Mucosa of rectum (tissue), 2 donors: ENCODE results near the gene DNM3.

Source experiments
- H3K27ac ChIP-seq, 2 donors: one replicate each; pipeline ENCODE4 v1.7.0; 2013; ENCODE audit warnings: inconsistent platforms in 2 of 2, low read depth in 2 of 2, low read length in 2 of 2
- H3K27me3 ChIP-seq, 2 donors: one replicate each; pipeline ENCODE4 v1.7.0; 2013; ENCODE audit warnings: low read length in 2 of 2; ENCODE audit not compliant: control insufficient read depth in 2 of 2, insufficient read depth in 2 of 2
- H3K36me3 ChIP-seq, 2 donors: one replicate each; pipeline ENCODE4 v1.7.0; 2013; ENCODE audit warnings: low read length in 2 of 2; ENCODE audit not compliant: control insufficient read depth in 2 of 2, insufficient read depth in 2 of 2
- H3K4me1 ChIP-seq, 2 donors: one replicate each; pipeline ENCODE4 v1.7.0; 2013; ENCODE audit warnings: low read length in 2 of 2, mild to moderate bottlenecking in 1 of 2; ENCODE audit not compliant: control insufficient read depth in 2 of 2, insufficient read depth in 2 of 2
- H3K4me3 ChIP-seq, 2 donors: one replicate each; pipeline ENCODE4 v1.7.0; 2013; ENCODE audit warnings: low read length in 2 of 2
- H3K9ac ChIP-seq, 2 donors: one replicate each; pipeline ENCODE4 v1.7.0; 2013; ENCODE audit warnings: low read length in 2 of 2, low read depth in 1 of 2, mild to moderate bottlenecking in 1 of 2
- H3K9me3 ChIP-seq, 2 donors: one replicate each; pipeline ENCODE4 v1.7.0; 2013; ENCODE audit warnings: low read length in 2 of 2; ENCODE audit not compliant: control insufficient read depth in 2 of 2
- donor health status: healthy.
- donor health status: Normal muscosa, but diverticular disease.

Gene DNM3

DNA sequence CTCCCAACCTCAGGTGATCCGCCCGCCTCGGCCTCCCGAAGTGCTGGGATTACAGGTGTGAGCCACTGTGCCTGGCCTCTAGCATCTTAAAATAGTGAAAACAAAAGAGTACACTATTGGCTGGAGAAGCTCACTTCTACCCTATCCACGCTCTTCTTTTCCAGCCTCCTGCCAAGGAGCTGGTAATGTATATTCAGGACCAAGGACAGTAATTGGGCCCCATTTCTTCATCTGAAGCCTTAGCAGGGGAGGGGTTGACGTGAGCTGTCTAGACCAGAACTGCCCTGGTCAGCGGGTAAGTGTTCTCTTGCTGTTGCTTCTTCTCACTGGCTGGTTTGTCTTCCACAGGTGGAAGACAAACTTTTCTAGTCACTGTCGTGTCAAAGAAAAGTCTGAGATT is 70.2 kb downstream of the DNM3 start:
- Histone ChIP-seq H3K9ac (no peak overlapping the region), H3K4me3 (no peak overlapping the region), H3K27ac (no peak overlapping the region), H3K4me1 (peaks cover 0 to 3% of the 10 kb centered on the region in 2 donors), H3K27me3 (no peaks in the 10 kb centered on the region), H3K36me3 (no peaks in the 10 kb centered on the region), H3K9me3 (no peaks in the 10 kb centered on the region)

DNA sequence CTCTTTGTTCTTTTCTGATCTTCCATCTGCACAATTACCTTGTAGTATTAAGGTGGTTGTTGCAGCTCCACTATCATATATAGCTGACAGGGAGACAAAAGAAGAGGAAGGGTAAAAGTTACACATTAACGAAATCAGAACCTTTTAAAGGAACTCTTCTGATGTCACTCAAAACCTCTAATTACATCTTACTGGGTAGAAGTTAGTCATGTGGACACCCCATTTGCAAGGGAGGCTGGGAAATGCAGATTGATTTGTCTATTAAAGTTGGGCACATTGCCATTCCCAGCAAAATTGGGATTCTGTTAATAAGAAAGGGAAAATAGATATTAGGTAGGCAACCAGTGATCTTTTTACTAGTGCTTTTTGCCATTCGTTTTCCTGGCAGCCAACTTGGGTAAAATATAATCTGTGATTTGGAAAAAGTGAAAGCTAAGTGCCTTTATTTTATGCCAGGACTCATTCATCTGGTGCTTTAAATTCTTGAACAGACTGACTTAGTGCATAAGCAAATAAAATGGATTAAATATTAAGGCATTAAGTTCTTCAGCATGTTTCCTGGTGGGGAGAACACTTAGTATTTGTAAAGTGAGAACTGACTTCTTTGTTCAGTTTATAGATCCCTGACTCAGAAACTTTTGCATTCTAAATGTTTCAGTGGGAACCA is 71.3 kb downstream of the DNM3 start:
- Histone ChIP-seq H3K4me1 (peaks cover 0 to 3% of the 10 kb centered on the region in 2 donors), H3K9ac (no peak overlapping the region), H3K9me3 (no peaks in the 10 kb centered on the region), H3K4me3 (no peak overlapping the region), H3K27me3 (no peaks in the 10 kb centered on the region), H3K36me3 (no peaks in the 10 kb centered on the region), H3K27ac (peak overlapping the region in 1 of 2 donors; percentile 35)

DNA sequence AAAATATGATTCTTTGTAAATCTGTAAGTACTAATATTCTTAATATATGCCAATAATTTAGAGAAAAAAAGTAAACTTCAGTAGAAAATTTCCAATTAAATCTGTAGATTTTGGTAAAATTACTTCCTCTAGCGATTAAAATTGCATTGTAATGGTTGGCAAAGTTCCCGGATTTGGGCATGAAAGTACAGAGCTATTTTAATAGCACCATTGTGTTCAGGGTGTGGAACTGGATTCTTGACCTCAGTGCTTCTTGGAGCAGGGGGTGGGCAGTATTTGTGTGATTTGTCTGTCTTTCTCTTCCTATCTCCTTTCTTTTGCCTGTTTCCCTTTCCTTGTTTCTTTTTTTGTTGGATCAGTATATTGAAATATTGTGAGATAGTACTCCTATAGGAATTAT is 72.1 kb downstream of the DNM3 start:
- H3K27ac ChIP-seq = peak overlapping the region; percentile 40 to 44
- H3K9ac ChIP-seq = no peak overlapping the region
- peaks cover 0 to 3% of the 10 kb centered on the region in 2 donors for H3K4me1 ChIP-seq
- no peaks in the 10 kb centered on the region for H3K9me3 ChIP-seq
- no peaks in the 10 kb centered on the region for H3K36me3 ChIP-seq
- H3K4me3 ChIP-seq = no peak overlapping the region
- no peaks in the 10 kb centered on the region for H3K27me3 ChIP-seq

DNA sequence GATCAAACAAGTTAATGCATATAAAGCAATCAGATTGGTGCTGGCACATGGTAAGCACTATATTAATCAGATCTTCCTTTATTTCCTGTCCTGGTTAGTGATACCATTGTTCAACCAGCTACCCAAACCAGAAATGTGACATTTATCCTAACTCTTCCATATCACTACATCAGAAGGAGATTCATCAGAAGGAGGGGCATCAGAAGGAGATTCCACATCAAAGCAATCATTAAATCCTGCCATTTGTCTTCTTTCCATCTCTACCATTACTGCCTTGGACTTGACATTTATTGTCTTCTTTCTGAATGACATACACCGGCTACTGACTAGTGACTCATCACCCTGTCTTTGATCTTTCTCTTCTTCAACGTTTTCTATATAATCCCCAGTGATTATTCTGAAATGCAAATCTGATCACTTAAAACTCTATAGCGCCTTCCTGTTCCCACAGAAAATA is 75.0 kb downstream of the DNM3 start:
- peaks cover 0 to 6% of the 10 kb centered on the region in 2 donors for H3K4me1 ChIP-seq
- H3K27ac ChIP-seq = no peak overlapping the region
- H3K4me3 ChIP-seq = no peak overlapping the region
- H3K27me3 ChIP-seq = no peaks in the 10 kb centered on the region
- H3K9me3 ChIP-seq = no peaks in the 10 kb centered on the region
- no peak overlapping the region for H3K9ac ChIP-seq
- no peaks in the 10 kb centered on the region for H3K36me3 ChIP-seq

DNA sequence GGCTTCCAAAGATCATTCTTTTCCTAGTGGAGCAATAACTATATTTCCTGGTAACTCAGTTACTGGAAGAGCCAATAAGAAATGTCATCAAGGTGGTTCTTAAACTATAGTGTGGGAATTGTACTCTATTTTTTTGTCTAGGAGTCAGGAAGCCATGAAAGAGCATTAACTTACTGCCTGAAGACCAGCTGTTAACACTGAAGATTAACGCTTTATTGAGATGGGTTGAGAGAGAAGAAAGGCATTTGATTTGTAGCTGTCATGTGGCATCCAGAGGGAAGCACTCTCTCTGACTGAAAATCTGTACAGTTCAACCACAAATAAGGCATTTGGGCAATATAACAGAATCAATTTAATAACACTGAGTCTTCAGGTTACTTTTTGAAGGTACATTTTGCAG is 76.0 kb downstream of the DNM3 start:
- H3K4me1 ChIP-seq = peaks cover 0 to 6% of the 10 kb centered on the region in 2 donors
- H3K27me3 ChIP-seq = no peaks in the 10 kb centered on the region
- no peaks in the 10 kb centered on the region for H3K9me3 ChIP-seq
- H3K36me3 ChIP-seq = no peaks in the 10 kb centered on the region
- no peak overlapping the region for H3K27ac ChIP-seq
- H3K4me3 ChIP-seq = no peak overlapping the region
- H3K9ac ChIP-seq = no peak overlapping the region

DNA sequence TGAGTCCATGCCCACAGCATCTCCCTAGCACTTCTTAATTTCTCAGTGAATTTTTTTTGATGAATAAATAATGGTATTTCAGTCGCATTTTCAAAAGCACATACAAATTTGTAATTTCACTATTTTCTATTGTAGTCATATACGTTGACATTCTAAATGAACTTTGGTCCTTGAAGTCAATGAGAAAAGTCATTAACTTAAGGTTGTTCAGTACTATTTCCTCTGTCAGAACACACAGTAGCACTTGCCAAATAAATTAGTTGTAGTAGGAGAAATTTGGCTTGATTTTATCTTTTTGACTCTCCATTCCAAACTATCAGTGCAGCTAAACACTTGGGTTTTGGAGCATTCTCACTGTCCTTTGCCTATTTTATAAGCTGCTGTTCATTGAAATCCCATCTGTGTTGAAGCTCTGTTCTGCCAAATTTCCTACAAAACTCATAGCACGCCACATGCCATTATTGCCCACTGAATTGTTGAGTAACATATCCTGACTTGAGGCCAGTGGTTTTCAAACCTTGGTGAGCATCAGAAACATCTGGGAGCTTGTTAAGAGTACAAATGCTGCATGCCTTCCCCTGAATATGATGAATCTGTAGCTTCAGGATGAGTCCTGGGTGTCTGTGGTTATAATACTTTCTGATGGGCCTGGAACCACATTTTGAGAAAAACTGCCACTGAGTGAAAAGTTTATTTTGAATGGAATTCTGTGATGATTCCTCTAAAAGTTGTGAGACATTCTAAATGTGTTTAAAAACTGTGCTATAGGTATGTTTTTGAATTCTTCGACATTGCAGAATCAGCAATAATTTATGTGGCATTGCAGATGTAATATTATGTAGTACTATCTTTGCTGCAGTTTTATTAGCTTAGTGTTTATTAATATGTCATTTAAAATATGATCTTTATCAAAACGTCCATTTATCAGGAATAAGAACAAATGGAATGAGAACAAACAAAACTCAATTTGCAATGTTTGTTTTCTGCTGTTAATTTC is 78.9 kb downstream of the DNM3 start:
- no peaks in the 10 kb centered on the region for H3K27me3 ChIP-seq

DNA sequence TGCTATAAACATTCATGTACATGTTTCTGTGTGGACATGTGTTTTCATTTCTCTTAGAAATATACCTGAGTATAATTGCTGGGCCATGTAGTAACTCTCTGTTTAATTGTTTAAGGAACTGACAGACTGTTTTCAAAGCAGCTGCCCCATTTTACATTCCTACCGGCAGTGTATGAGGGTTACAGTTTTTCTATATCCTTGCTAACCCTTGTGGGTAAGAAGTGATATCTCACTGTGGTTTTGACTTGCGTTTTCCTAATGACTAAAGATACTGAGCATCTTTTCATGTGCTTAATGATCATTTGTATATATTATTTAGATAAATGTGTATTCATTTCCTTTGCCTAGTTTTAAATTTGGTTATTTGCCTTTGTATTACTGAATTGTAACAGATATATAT is 81.7 kb downstream of the DNM3 start:
- Histone ChIP-seq H3K27ac (no peak overlapping the region), H3K9ac (no peak overlapping the region), H3K9me3 (no peaks in the 10 kb centered on the region), H3K4me3 (no peak overlapping the region), H3K27me3 (no peaks in the 10 kb centered on the region), H3K36me3 (no peaks in the 10 kb centered on the region), H3K4me1 (peaks cover 0 to 4% of the 10 kb centered on the region in 2 donors)

More for the DNA sequence above, 78.9 kb downstream of the DNM3 start:
- H3K4me1 ChIP-seq = peaks cover 0 to 4% of the 10 kb centered on the region in 2 donors
- H3K36me3 ChIP-seq = no peaks in the 10 kb centered on the region
- H3K9ac ChIP-seq = no peak overlapping the region
- H3K4me3 ChIP-seq = no peak overlapping the region
- no peak overlapping the region for H3K27ac ChIP-seq
- no peaks in the 10 kb centered on the region for H3K9me3 ChIP-seq

DNA sequence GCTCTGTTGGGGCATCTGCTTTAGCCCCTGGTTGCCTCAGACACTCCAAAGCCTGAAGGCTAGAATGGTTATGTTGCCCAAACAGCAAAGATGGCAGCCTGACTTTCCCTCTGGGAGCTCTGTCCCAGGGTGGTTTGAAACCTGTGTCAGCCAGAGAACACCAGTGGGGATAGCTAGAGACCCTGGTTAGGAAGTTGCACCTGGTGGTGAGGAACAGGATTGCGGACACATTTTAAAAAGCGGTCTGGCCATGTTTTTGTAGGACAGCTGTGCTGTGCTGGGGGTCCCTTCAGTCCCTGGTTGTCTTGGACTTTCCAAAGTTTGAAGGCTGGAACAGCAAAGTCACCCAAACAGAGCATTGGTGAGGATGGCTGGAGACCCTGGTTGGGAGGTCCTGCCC is 87.8 kb downstream of the DNM3 start:
- no peak overlapping the region for H3K4me3 ChIP-seq
- H3K9me3 ChIP-seq = no peaks in the 10 kb centered on the region
- H3K9ac ChIP-seq = no peak overlapping the region
- no peaks in the 10 kb centered on the region for H3K27me3 ChIP-seq
- H3K27ac ChIP-seq = no peak overlapping the region
- no peaks in the 10 kb centered on the region for H3K4me1 ChIP-seq
- H3K36me3 ChIP-seq = no peaks in the 10 kb centered on the region

DNA sequence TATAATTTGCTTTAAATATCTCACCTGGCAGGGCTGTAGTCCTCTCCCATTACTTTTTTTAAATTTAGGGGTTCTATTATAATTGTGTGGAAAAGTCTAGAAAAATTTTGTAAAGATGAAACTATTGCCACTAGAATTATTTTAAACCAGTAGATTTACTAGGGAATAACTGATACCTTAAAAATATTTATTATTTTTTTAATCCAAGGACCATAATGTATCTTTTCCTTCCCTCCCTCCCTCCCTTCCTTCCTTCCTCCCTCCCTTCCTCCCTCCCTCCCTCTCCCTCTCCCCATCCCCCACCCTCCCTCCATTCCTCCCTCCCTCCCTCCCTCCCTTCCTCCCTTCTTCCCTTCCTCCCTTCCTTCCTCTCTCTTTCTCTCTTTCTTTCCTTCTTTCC is 90.5 kb downstream of the DNM3 start:
- Histone ChIP-seq H3K4me1 (no peaks in the 10 kb centered on the region), H3K36me3 (no peaks in the 10 kb centered on the region), H3K27me3 (no peaks in the 10 kb centered on the region), H3K9ac (no peak overlapping the region), H3K9me3 (no peaks in the 10 kb centered on the region), H3K4me3 (no peak overlapping the region), H3K27ac (no peak overlapping the region)

DNA sequence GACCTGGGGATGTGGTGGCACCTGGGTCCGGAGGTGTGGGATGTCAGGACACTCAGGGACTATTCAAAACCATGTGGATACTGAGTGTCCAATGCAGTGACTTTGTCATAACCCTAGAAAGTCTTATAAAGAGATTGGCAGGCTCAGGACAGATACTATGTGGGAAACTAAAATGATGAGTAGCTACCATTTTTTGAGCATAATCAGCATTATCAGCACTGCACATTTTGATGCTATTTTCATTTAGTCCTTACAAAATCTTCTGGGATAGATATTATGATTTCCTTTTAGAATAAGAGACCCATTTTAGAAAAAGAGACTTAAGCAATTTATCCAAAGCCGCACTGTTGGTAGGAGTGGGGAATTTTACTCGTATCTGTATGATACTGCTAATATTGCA is 93.4 kb downstream of the DNM3 start:
- Histone ChIP-seq H3K36me3 (no peaks in the 10 kb centered on the region), H3K4me1 (no peaks in the 10 kb centered on the region), H3K9me3 (no peaks in the 10 kb centered on the region), H3K27ac (no peak overlapping the region), H3K27me3 (no peaks in the 10 kb centered on the region), H3K9ac (no peak overlapping the region), H3K4me3 (no peak overlapping the region)
